LNCAP (cell line): Measurements from ENCODE around the gene GPRASP2.

Source experiments
- TF ChIP-seq, protein P1 (sequence below): fragments of 450-650 bp; IDR thresholded peaks from 2 replicates; pipeline ENCODE4 v1.5.1; 2017; ENCODE audit warnings: mild to moderate bottlenecking

The GPRASP2 gene

DNA sequence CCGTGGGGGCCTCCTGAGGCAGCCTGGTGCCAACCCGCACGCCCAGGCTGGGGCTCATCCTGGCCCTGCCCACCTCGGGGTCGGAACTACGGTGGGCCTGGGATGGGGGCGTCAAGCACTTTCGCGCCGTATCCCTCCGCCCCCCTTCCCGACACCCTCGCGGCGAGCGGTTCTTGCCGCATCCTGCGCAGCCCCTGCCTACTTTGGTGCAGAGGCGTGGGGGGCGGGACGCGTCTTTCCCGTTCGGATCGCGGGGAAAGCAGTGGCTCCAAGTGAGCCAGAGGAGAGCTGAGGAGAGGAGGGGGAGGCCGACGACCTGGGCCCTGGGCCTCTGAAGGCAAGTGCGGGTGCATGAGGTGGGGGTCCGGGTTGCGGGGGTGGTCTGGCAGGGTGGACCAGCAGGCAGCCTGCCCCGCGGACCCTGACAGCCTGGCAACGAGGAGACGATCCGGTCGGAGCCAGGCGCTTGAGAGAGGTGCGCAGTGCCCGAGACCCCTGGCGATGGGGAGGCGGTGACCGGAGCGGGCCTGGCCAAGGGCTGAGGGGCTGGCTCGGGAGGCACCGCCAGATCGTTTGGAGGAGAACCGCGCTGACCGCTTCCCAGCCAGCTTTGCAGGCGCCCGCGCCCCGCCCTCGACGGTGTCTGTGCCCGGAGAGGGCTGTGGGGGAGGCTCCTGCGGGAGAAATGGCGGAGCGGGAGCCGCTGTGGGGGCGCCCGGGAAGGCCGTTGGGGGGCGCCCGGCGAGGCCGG, at the start of gene GPRASP2:
TSS of gene GPRASP2 (plus strand) at position 233 of the 751 bp plus-strand sequence. CDS start 2,422 bp downstream, outside the sequence.
- TF ChIP-seq, protein P1, sequence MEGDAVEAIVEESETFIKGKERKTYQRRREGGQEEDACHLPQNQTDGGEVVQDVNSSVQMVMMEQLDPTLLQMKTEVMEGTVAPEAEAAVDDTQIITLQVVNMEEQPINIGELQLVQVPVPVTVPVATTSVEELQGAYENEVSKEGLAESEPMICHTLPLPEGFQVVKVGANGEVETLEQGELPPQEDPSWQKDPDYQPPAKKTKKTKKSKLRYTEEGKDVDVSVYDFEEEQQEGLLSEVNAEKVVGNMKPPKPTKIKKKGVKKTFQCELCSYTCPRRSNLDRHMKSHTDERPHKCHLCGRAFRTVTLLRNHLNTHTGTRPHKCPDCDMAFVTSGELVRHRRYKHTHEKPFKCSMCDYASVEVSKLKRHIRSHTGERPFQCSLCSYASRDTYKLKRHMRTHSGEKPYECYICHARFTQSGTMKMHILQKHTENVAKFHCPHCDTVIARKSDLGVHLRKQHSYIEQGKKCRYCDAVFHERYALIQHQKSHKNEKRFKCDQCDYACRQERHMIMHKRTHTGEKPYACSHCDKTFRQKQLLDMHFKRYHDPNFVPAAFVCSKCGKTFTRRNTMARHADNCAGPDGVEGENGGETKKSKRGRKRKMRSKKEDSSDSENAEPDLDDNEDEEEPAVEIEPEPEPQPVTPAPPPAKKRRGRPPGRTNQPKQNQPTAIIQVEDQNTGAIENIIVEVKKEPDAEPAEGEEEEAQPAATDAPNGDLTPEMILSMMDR = no peak

DNA sequence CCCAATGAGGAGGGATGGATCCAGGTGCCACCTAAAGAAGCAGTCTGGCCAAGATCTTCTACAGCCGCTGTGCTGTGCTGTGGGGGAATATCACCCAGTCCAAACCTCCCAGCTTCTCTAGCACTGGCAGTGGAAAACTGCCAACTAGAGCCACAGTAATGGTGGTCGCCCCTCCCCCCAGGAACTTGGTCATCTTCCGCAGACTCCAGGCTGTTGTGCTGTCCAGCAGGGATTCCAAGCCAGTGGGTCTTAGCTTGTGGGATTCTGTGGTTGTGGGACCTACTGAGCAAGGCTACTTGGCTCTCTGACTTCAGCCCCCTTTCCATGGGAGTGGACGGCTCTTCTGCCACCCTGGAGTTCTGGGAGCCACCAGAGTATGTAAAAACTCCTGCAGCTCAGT, 42.7 kb upstream of the GPRASP2 start:
- TF ChIP-seq, protein P1 = no peak

DNA sequence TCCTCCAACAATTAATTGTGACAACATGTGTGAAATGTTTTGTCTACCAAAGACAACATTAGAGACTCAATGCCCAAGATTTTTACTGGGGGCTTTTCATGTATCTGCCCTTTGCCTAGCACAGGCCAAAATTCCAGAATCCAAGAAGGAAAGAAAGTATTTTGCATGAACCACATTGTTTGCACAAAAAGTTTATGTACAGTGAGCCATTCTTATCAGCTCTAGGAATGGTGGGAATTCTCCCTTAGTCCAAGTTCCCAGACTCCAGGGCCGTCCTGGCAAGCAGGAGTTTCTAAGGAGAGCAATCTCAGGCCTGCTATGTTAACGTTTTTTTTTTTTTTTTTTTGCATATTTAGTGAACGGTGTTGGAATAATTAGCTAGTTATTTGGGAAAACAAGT, 39.4 kb upstream of the GPRASP2 start:
- TF ChIP-seq, protein P1 = no peak

DNA sequence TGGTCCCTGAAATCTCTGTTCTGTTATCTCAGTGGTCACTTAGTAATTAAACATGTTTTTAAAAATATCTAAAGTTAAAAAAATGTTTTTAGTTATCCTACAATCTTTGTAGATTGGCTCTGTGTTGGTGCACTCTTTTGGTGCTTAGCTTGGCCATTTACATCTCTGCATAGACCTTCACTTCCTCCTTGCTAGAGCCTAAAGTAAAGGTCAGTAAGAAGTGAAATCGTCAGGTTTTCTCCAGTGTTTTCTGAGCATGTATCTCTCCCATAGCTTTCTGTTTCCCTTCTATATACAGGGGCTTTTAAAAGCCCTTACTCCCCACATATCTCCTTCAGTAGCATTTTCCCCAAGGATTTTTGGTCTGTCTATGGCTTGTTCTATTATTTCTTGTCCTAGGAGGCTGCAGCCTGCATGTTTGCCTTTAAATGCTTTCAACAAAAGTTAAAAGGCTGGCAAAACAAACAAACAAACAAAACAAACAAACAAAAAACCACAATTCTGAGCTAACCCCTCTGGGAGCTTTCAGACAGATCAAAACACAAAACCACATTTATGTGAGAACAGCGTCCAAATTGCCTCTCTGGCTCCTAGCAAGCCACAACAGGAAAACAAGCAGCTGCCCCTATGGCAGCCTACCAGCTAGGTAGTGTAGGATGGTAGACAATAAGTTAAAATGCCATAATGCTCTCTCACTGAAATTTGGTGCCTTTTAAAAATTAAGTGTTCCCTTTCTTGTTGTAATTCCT, 27.3 kb upstream of the GPRASP2 start:
- TF ChIP-seq, protein P1 = no peak

DNA sequence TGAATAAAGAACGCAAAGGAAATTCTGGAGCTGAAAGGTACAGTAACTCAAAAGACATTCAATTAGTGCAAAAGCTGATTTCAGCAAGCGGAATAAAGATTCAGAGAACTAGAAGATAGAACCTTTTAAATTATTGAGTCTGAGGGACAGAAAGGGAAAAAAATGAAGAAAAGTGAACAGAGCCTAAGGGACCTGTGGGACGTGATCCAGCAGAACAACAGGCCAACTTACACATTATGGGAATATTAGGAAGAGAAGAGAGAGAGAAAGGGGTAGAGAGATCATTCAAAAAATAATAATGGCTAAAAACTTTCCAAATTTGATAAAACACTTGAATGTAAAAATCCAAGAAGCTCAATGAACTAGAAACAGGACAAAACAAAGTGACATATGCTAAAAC, 17.5 kb upstream of the GPRASP2 start:
- TF ChIP-seq, protein P1 = no peak

DNA sequence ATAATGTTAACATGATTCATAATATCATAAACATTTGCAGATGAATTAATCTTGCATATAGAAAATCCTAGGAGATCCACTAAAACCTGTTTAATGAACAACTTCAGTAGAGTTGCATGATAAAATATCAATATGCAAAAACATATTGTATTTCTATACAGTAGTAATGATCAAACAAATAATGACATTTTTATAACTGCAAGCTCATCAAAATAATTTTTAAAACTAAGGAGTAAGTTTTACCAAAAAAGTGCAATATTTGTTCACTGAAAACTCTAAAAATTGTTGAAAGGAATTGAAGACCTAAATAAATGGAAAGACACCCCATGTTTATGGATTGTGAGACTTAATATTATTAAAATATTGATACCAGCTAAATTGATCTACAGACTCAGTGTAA, 15.9 kb upstream of the GPRASP2 start:
- TF ChIP-seq, protein P1 = no peak

DNA sequence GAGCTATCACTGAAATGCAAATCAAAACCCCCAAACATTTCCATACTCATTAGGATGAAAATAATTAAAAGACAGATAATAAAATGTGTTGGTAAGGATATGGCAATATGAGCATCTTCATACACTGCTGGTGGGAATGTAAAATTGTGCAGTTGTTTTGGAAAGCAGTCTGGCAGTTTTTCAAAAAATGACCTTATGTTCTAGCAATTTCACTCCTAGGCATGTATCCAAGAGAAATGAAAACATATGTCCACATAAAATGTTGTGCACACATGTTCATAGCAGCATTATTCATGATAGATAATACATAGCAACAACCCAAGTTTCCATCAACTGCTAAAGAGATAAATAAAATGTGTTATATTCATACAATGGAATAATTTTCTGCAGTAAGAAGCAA, 14.8 kb upstream of the GPRASP2 start:
- TF ChIP-seq, protein P1 = no peak
